Airway epithelial cell (primary cell): Measurements from ENCODE around the gene SLC13A4. TPM values are rescaled to one million over a fixed set of nuclear protein-coding genes. Genes with fewer than 3 reads are reported as not detected.

Source experiments
- total RNA-seq: library from RNA; depleted of rRNA; stranded (reverse); fragments of >200 nt; gene quantifications from 2 replicates; pipeline ENCODE4 v1.2.3, GENCODE V29; 2015

Gene SLC13A4, protein sequence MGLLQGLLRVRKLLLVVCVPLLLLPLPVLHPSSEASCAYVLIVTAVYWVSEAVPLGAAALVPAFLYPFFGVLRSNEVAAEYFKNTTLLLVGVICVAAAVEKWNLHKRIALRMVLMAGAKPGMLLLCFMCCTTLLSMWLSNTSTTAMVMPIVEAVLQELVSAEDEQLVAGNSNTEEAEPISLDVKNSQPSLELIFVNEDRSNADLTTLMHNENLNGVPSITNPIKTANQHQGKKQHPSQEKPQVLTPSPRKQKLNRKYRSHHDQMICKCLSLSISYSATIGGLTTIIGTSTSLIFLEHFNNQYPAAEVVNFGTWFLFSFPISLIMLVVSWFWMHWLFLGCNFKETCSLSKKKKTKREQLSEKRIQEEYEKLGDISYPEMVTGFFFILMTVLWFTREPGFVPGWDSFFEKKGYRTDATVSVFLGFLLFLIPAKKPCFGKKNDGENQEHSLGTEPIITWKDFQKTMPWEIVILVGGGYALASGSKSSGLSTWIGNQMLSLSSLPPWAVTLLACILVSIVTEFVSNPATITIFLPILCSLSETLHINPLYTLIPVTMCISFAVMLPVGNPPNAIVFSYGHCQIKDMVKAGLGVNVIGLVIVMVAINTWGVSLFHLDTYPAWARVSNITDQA
- total RNA-seq, result not detected in 2 replicates

DNA sequence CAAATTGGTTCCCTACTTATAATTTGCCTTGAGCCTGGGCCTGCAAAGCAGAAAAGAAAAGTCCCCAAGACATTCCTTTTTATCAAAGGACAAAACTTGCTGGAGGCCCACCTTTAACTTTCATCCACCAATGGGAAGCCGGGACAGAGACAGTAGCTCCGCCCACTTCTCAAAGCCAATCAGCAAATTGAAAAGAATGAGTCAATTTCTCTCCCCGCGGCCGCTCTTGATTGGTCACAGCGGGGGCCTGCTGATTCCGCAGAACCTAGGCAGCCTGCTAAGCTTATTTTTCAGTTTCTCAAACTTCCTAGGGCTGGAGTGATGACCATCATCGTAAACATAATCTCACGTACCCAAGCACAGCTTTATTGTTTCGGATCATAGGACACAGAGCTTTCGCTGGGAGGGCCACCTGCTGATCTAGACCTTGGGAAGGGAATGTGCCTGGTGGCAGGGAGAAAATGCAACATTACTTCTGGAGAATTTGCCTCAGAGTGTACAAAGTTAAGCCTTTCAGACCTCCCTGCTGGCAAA, at the start of gene SLC13A4:
TSS of gene SLC13A4 (minus strand) at position 51 of the 534 bp plus-strand sequence. CDS start 690 bp downstream, outside the sequence.

DNA sequence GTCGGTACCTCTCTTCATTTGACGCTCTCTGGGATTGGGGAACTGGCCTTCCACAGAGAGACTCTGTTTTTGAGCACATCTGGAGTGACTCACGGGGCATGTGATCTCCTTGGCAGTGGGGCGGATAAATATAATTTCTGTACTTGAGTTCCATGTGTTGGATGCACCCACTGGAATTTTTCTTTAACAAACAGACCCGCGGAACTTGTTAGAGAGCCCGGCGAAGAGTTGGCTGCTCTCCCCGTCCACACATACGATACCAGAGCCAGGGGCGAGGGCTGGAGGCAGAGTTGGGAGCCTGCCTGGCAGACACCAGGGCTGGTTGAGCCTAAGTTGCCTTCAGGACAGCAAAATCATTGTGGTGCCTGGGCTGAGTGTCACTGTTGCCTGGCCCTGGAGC, 20.8 kb upstream of the SLC13A4 start, which contains the start of gene FAM180A:
TSS of gene FAM180A (minus strand) at position 44 of the 400 bp plus-strand sequence. CDS start 233 bp downstream, outside the sequence.

DNA sequence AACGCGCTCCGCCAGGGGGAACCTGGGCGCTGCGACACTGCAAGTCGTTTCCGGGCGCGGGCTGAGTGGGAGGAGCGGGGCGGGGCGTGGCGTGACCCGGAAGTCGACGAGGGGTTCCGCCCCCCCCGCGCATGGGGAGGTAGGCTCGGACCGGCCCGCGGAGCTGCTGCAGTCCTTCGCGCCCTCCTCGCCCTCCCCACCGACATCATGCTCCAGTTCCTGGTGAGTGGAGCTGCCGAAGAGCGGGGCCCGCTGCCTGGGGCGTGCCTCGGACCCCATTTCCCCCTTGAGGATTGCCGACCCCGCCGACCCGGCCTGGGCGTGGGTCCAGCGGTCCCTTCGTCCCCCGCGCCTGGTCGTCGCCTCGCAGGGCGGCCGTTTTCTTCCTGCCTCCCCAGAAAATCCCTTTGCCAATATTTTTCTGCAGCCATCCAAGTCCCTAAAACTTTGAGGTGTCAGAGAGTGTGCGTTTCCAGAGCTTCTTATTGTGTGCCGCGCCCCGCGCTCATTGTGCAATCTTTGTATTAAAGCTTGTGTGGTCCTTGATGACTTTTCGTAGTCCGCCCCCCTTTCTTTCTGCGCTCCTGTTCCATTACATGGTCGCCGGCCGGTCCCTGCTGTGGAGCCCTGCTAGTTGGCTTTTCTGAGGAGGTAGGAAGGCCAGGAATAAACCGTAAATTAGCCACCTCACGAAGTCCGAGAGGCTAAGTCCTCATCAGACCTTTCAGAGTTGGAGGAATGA, 65.4 kb downstream of the SLC13A4 start, which contains the start of gene STMP1:
TSS of gene STMP1 (plus strand) at position 142 of the 742 bp plus-strand sequence.

Other genes with a start within 250 kb of the SLC13A4 start
- gene CNOT4, start 218.1 kb downstream of the SLC13A4 start, total RNA-seq, result 8.5 and 11.5 TPM in 2 replicates
- gene NUP205, start 170.3 kb downstream of the SLC13A4 start, total RNA-seq, result 78.9 and 80.6 TPM in 2 replicates
- 16.7 and 17.2 TPM in 2 replicates for gene STMP1, start 65.7 kb downstream of the SLC13A4 start, total RNA-seq
- not detected in 2 replicates for gene FAM180A, start 20.6 kb upstream of the SLC13A4 start, total RNA-seq
- gene MTPN, start 249.2 kb upstream of the SLC13A4 start, total RNA-seq, result 106 and 131 TPM in 2 replicates